H9 (cell line): ENCODE results near the gene CDKN2B. TPM values are rescaled to one million over a fixed set of nuclear protein-coding genes. Genes with fewer than 3 reads are reported as not detected.
A peak's percentile ranks its signal among the peaks of the same experiment; 100 is the strongest.

Source experiments
- DNase-seq: peaks from one replicate; pipeline ENCODE4 v3.0.0-alpha.2; 2017
- H2AFZ ChIP-seq: one replicate; pipeline ENCODE4 v1.6.1; 2013; ENCODE audit warnings: mild to moderate bottlenecking, low read length, control low read depth, moderate library complexity
- H2AK5ac ChIP-seq: 2 replicates; pipeline ENCODE4 v1.6.1; 2013; ENCODE audit warnings: low read length, control low read depth, mixed read lengths; ENCODE audit not compliant: insufficient read length
- H2BK120ac ChIP-seq: one replicate; pipeline ENCODE4 v1.6.1; 2013; ENCODE audit warnings: low read depth, mild to moderate bottlenecking, low read length, control low read depth, inconsistent platforms; ENCODE audit not compliant: poor library complexity, severe bottlenecking
- H2BK12ac ChIP-seq: 2 replicates; pipeline ENCODE4 v1.6.1; 2013; ENCODE audit warnings: low read length, control low read depth, mixed read lengths, low read depth; ENCODE audit not compliant: insufficient read length
- H2BK15ac ChIP-seq: 2 replicates; pipeline ENCODE4 v1.6.1; 2013; ENCODE audit warnings: low read depth, low read length, control low read depth
- H2BK20ac ChIP-seq: one replicate; pipeline ENCODE4 v1.6.1; 2013; ENCODE audit warnings: low read depth, mild to moderate bottlenecking, low read length, control low read depth, inconsistent platforms; ENCODE audit not compliant: poor library complexity, severe bottlenecking
- H2BK5ac ChIP-seq: 2 replicates; pipeline ENCODE4 v1.6.1; 2013; ENCODE audit warnings: low read length, control low read depth, mixed read lengths; ENCODE audit not compliant: insufficient read length
- H3K14ac ChIP-seq: 2 replicates; pipeline ENCODE4 v1.6.1; 2013; ENCODE audit warnings: low read length, control low read depth; ENCODE audit not compliant: insufficient read depth
- H3K18ac ChIP-seq: 2 replicates; pipeline ENCODE4 v1.6.1; 2013; ENCODE audit warnings: low read depth, mild to moderate bottlenecking, mixed read lengths, low read length, control low read depth; ENCODE audit not compliant: insufficient read length
- H3K23ac ChIP-seq: 2 replicates; pipeline ENCODE4 v1.6.1; 2013; ENCODE audit warnings: low read length, control low read depth, mixed read lengths, low read depth; ENCODE audit not compliant: insufficient read length
- H3K23me2 ChIP-seq: 2 replicates; pipeline ENCODE4 v1.6.1; 2013; ENCODE audit warnings: low read depth, mild to moderate bottlenecking, mixed read lengths, low read length, control low read depth; ENCODE audit not compliant: insufficient read length, poor library complexity, severe bottlenecking
- H3K27ac ChIP-seq: 2 replicates; pipeline ENCODE4 v1.5.1; 2013; ENCODE audit warnings: low read length, control low read depth, mixed read lengths, low read depth; ENCODE audit not compliant: insufficient read length
- H3K27me3 ChIP-seq: 2 replicates; pipeline ENCODE4 v1.6.1; 2013; ENCODE audit warnings: low read length, control low read depth, inconsistent platforms; ENCODE audit not compliant: insufficient read depth
- H3K4ac ChIP-seq: 2 replicates; pipeline ENCODE4 v1.6.1; 2013; ENCODE audit warnings: low read depth, mild to moderate bottlenecking, control low read depth, inconsistent platforms, low read length, moderate library complexity
- H3K4me1 ChIP-seq: 2 replicates; pipeline ENCODE4 v1.6.1; 2013; ENCODE audit warnings: low read length, control low read depth, inconsistent platforms; ENCODE audit not compliant: insufficient read depth
- H3K4me2 ChIP-seq: 2 replicates; pipeline ENCODE4 v1.6.1; 2013; ENCODE audit warnings: low read length, control low read depth, mixed read lengths; ENCODE audit not compliant: insufficient read length, insufficient read depth
- H3K56ac ChIP-seq: 2 replicates; pipeline ENCODE4 v1.6.1; 2013; ENCODE audit warnings: low read depth, mild to moderate bottlenecking, mixed read lengths, low read length, control low read depth; ENCODE audit not compliant: insufficient read length
- H3K79me1 ChIP-seq: 2 replicates; pipeline ENCODE4 v1.6.1; 2013; ENCODE audit warnings: low read depth, mild to moderate bottlenecking, moderate library complexity, low read length, control low read depth, inconsistent platforms; ENCODE audit not compliant: insufficient read depth, poor library complexity, severe bottlenecking
- H3K79me2 ChIP-seq: 2 replicates; pipeline ENCODE4 v1.6.1; 2013; ENCODE audit warnings: low read length, control low read depth, inconsistent platforms; ENCODE audit not compliant: insufficient read depth
- H3K9ac ChIP-seq: 2 replicates; pipeline ENCODE4 v1.6.1; 2013; ENCODE audit warnings: low read length, control low read depth, mixed read lengths; ENCODE audit not compliant: insufficient read length; ENCODE audit errors: extremely low read depth
- H3K9me3 ChIP-seq: one replicate; pipeline ENCODE4 v1.6.1; 2013; ENCODE audit warnings: low read depth, low read length, inconsistent platforms; ENCODE audit not compliant: control insufficient read depth
- H3T11ph ChIP-seq: one replicate; pipeline ENCODE4 v1.6.1; 2013; ENCODE audit warnings: mild to moderate bottlenecking, low read length, control low read depth, inconsistent platforms
- H4K20me1 ChIP-seq: one replicate; pipeline ENCODE4 v1.6.1; 2013; ENCODE audit not compliant: control insufficient read depth, insufficient read length, insufficient read depth
- H4K5ac ChIP-seq: 2 replicates; pipeline ENCODE4 v1.6.1; 2013; ENCODE audit warnings: low read depth, mild to moderate bottlenecking, mixed read lengths, low read length, control low read depth; ENCODE audit not compliant: insufficient read length
- H4K8ac ChIP-seq: replicated peaks from 2 replicates; pipeline ENCODE4 v1.6.1; 2013; ENCODE audit warnings: low read length, control low read depth, mixed read lengths, low read depth; ENCODE audit not compliant: insufficient read length
- H4K91ac ChIP-seq: 2 replicates; pipeline ENCODE4 v1.6.1; 2013; ENCODE audit warnings: low read depth, mild to moderate bottlenecking, moderate library complexity, mixed read lengths, low read length, control low read depth; ENCODE audit not compliant: insufficient read length
- H3K27ac Mint-ChIP-seq, 3 experiments: 2 replicates in 2 of 3; 3 replicates in 1 of 3; pipeline ENCODE4 v1.8.0; 2020 to 2021; ENCODE audit warnings: mixed read lengths in 3 of 3, mild to moderate bottlenecking in 1 of 3, moderate library complexity in 1 of 3
- H3K27me3 Mint-ChIP-seq: 2 replicates; pipeline ENCODE4 v1.8.0; 2021; ENCODE audit warnings: low read depth, mild to moderate bottlenecking, moderate library complexity, mixed read lengths
- H3K36me3 Mint-ChIP-seq, 3 experiments: 2 replicates in 2 of 3; 3 replicates in 1 of 3; pipeline ENCODE4 v1.8.0; 2020 to 2021; ENCODE audit warnings: low read depth in 3 of 3, mixed read lengths in 3 of 3; ENCODE audit not compliant: insufficient read depth in 1 of 3
- H3K4me1 Mint-ChIP-seq, 2 experiments: 2 replicates each; pipeline ENCODE4 v1.8.0; 2020; ENCODE audit warnings: mixed read lengths in 2 of 2
- H3K4me3 Mint-ChIP-seq, 2 experiments: 2 replicates in 1 of 2; 3 replicates in 1 of 2; pipeline ENCODE4 v1.8.0; 2020 to 2021; ENCODE audit warnings: mild to moderate bottlenecking in 2 of 2, mixed read lengths in 2 of 2, moderate library complexity in 1 of 2
- H3K9me3 Mint-ChIP-seq, 2 experiments: 2 replicates in 1 of 2; 3 replicates in 1 of 2; pipeline ENCODE4 v1.8.0; 2020; ENCODE audit warnings: mild to moderate bottlenecking in 2 of 2, mixed read lengths in 2 of 2, moderate library complexity in 1 of 2
- CTCF ChIP-seq: fragments of 200-600 bp; sonication (generic); conservative IDR thresholded peaks from 3 replicates; pipeline ENCODE4 v1.8.0; 2021; ENCODE audit warnings: antibody characterized with exemption, mild to moderate bottlenecking
- WGBS: extraction: QIAGEN DNeasy Blood & Tissue Kit; methylation state at CpG from one replicate; pipeline ENCODE4 v1.1.7; 2013; ENCODE audit warnings: missing lambda C conversion rate, low lambda C conversion rate, mixed read lengths; ENCODE audit not compliant: insufficient read length; ENCODE audit errors: extremely low coverage; 5-methylcytosine and 5-hydroxymethylcytosine counted together
- total RNA-seq: library from RNA; stranded (reverse); gene quantifications from 2 replicates; pipeline ENCODE4 v1.2.1, GENCODE V29; 2021

The CDKN2B gene
- total RNA-seq, 1 experiment from 2014 or later: 0.13 TPM

GRCh38 chr9:21996438-21996837 is 12.7 kb downstream of the CDKN2B start:
- no peak overlapping the region for H3K27ac Mint-ChIP-seq
- no peak overlapping the region for H3K9ac ChIP-seq

More at GRCh38 chr9:21996438-21996837, 12.7 kb downstream of the CDKN2B start:
- no peaks in the 10 kb centered on the region for H3K36me3 Mint-ChIP-seq
- TF ChIP-seq CTCF: no peak
- DNase-seq: peak; percentile 71
- no peak overlapping the region for H2AK5ac ChIP-seq
- peaks cover 28 to 41% of the 10 kb centered on the region in 2 experiments for H3K4me1 Mint-ChIP-seq
- H2AFZ ChIP-seq: no peak overlapping the region
- no peak overlapping the region for H4K91ac ChIP-seq
- H2BK12ac ChIP-seq: no peak overlapping the region
- H3K79me1 ChIP-seq: no peaks in the 10 kb centered on the region
- H3K4me2 ChIP-seq: peak overlapping the region; percentile 87
- H3K9me3 ChIP-seq: no peaks in the 10 kb centered on the region
- H2BK5ac ChIP-seq: no peak overlapping the region
- H3K14ac ChIP-seq: no peak overlapping the region
- H3K9me3 Mint-ChIP-seq: no peaks in the 10 kb centered on the region
- no peaks in the 10 kb centered on the region for H3K79me2 ChIP-seq
- peaks cover 88% of the 10 kb centered on the region for H3K27me3 Mint-ChIP-seq
- H3K27ac ChIP-seq: no peak overlapping the region
- no peak overlapping the region for H2BK20ac ChIP-seq
- H3K23me2 ChIP-seq: peaks cover 17% of the 10 kb centered on the region
- H4K5ac ChIP-seq: no peak overlapping the region
- no peak overlapping the region for H3K4ac ChIP-seq
- no peak overlapping the region for H3K56ac ChIP-seq
- peaks cover 4% of the 10 kb centered on the region for H4K20me1 ChIP-seq
- H3K4me3 Mint-ChIP-seq: peak overlapping the region; percentile 67 to 82
- H4K8ac ChIP-seq: no peak overlapping the region
- peaks cover 26% of the 10 kb centered on the region; the same call in 1 of the 2 replicates for H3K27me3 ChIP-seq
- no peak overlapping the region for H2BK15ac ChIP-seq
- no peak overlapping the region for H2BK120ac ChIP-seq
- H3K4me1 ChIP-seq: peaks cover 3% of the 10 kb centered on the region; the same call in 1 of the 2 replicates
- no peak overlapping the region for H3K23ac ChIP-seq
- H3T11ph ChIP-seq: no peak overlapping the region
- H3K18ac ChIP-seq: peak overlapping the region; percentile 7
- WGBS: no CpG with 5 or more reads among the region's 9 CpGs
